Endothelial cell of umbilical vein (primary cell): ENCODE data around the gene TBX2. TPM values are rescaled to one million over a fixed set of nuclear protein-coding genes. Genes with fewer than 3 reads are reported as not detected.

ENCODE experiments used
- BruUV-seq: library from RNA; stranded (reverse); fragments of 400-500 nt; replicated peaks from 2 replicates; lab custom pipeline; 2021; lab: Mats Ljungman, UMichigan
- CTCF ChIA-PET: fragments of 300-600, 350-600 bp; sonication (Branson Sonifier 250); formaldehyde crosslinking; loops from one replicate; lab custom pipeline; 2021; ENCODE audit warnings: antibody characterized with exemption, inconsistent platforms; lab: Charles Lee
- POLR2A ChIA-PET: fragments of 300-600, 350-600 bp; sonication (Branson Sonifier 250); formaldehyde crosslinking; loops from one replicate; lab custom pipeline; 2021; ENCODE audit warnings: antibody characterized with exemption, inconsistent platforms; lab: Charles Lee
- DNase-seq: peaks from one replicate; pipeline ENCODE4 v3.0.0-alpha.2; 2011; ENCODE audit warnings: low read depth, low spot score
- FAIRE-seq: peaks from 2 replicates; lab custom pipeline; 2011; peaks lifted over from hg19 to GRCh38; lab: Jason Lieb, UNC
- H2AFZ ChIP-seq: 2 replicates; pipeline ENCODE4 v1.6.0; 2012; ENCODE audit warnings: low read depth, low read length, control low read depth, inconsistent platforms
- H3K27ac ChIP-seq: 2 replicates; pipeline ENCODE4 v1.5.1; 2011; ENCODE audit warnings: low read depth, mild to moderate bottlenecking, control low read depth, low read length, moderate library complexity; ENCODE audit not compliant: insufficient read depth
- H3K27me3 ChIP-seq, 2 experiments: 2 replicates each; pipeline versions ENCODE4 v1.6.0 to v1.6.1; 2011; ENCODE audit warnings: low read length in 2 of 2, mixed read lengths in 1 of 2; ENCODE audit not compliant: control insufficient read depth in 2 of 2, insufficient read depth in 2 of 2
- H3K36me3 ChIP-seq, 2 experiments: 2 replicates in 1 of 2; 3 replicates in 1 of 2; pipeline ENCODE4 v1.5.1; 2011; ENCODE audit warnings: low read length in 2 of 2, mild to moderate bottlenecking in 1 of 2, moderate library complexity in 1 of 2; ENCODE audit not compliant: control insufficient read depth in 2 of 2, insufficient read depth in 2 of 2; ENCODE audit errors: extremely low read depth in 1 of 2
- H3K4me1 ChIP-seq: 3 replicates; pipeline ENCODE4 v1.5.1; 2011; ENCODE audit warnings: mild to moderate bottlenecking, low read length; ENCODE audit not compliant: control insufficient read depth, insufficient read depth; ENCODE audit errors: extremely low read depth
- H3K4me2 ChIP-seq: 2 replicates; pipeline ENCODE4 v1.6.1; 2011; ENCODE audit warnings: low read length, control low read depth, mixed read lengths; ENCODE audit not compliant: insufficient read depth
- H3K4me3 ChIP-seq, 3 experiments: fragments of 200-600 bp in 1 of 3; sonication (generic), shearing (Covaris generic) in 1 of 3; replicated peaks in 1 of 3; 2 replicates each; pipeline ENCODE4 v1.5.1; 2011 to 2016; ENCODE audit warnings: control low read depth in 3 of 3, low read length in 3 of 3, mild to moderate bottlenecking in 2 of 3, inconsistent platforms in 1 of 3, low read depth in 1 of 3, moderate library complexity in 1 of 3; ENCODE audit not compliant: insufficient read depth in 1 of 3
- H3K79me2 ChIP-seq: 2 replicates; pipeline ENCODE4 v1.6.0; 2012; ENCODE audit warnings: low read length, inconsistent platforms; ENCODE audit not compliant: control insufficient read depth, insufficient read depth
- H3K9ac ChIP-seq: replicated peaks from 2 replicates; pipeline ENCODE3; 2011; ENCODE audit warnings: low read length, control low read depth; ENCODE audit not compliant: insufficient read depth; ENCODE audit errors: extremely low read depth
- H3K9me1 ChIP-seq: replicated peaks from 3 replicates; pipeline ENCODE4 v1.6.0; 2011; ENCODE audit warnings: mild to moderate bottlenecking, low read length; ENCODE audit not compliant: control insufficient read depth, insufficient read depth; ENCODE audit errors: extremely low read depth
- H3K9me3 ChIP-seq: replicated peaks from 2 replicates; pipeline ENCODE4 v1.5.1; 2012; ENCODE audit warnings: low read length, inconsistent platforms; ENCODE audit not compliant: control insufficient read depth, insufficient read depth
- H4K20me1 ChIP-seq: replicated peaks from 2 replicates; pipeline ENCODE3; 2011; ENCODE audit warnings: mild to moderate bottlenecking, low read length; ENCODE audit not compliant: control insufficient read depth, insufficient read depth; ENCODE audit errors: extremely low read depth
- EZH2 ChIP-seq: IDR thresholded peaks from 2 replicates; pipeline ENCODE4 v1.6.1; 2012; ENCODE audit warnings: borderline replicate concordance, low read depth, mild to moderate bottlenecking, moderate library complexity, low read length, inconsistent platforms; ENCODE audit not compliant: severe bottlenecking
- FOS ChIP-seq: IDR thresholded peaks from 2 replicates; pipeline ENCODE4 v1.6.1; 2011; ENCODE audit warnings: mild to moderate bottlenecking, low read length, moderate library complexity, borderline replicate concordance; ENCODE audit not compliant: insufficient read depth
- GATA2 ChIP-seq: IDR thresholded peaks from 2 replicates; pipeline ENCODE4 v1.7.0; 2011; ENCODE audit warnings: low read depth, mild to moderate bottlenecking, moderate library complexity, mixed read lengths, low read length; ENCODE audit not compliant: insufficient read length, insufficient read depth
- JUN ChIP-seq: IDR thresholded peaks from 2 replicates; pipeline ENCODE4 v1.6.1; 2011; ENCODE audit warnings: borderline replicate concordance, low read depth; ENCODE audit not compliant: insufficient read length, insufficient read depth
- MYC ChIP-seq: IDR thresholded peaks from one replicate; pipeline ENCODE4 v1.6.1; 2011; ENCODE audit warnings: mild to moderate bottlenecking, low read depth, low read length
- POLR2A ChIP-seq: IDR thresholded peaks from 2 replicates; pipeline ENCODE4 v1.6.1; 2012; ENCODE audit warnings: low read depth, mild to moderate bottlenecking, control low read depth, low read length
- POLR2AphosphoS5 ChIP-seq: IDR thresholded peaks from 2 replicates; pipeline ENCODE4 v1.6.1; 2012; ENCODE audit warnings: low read depth, mild to moderate bottlenecking, control low read depth, low read length, moderate library complexity; ENCODE audit not compliant: insufficient read depth
- dilution Hi-C: fragments of 300-500 bp; cut with MboI; formaldehyde crosslinking; loops from one replicate; pipeline ENCODE4 v1.15.0; 2019; ENCODE audit warnings: low sequenced_read_pairs; ENCODE audit not compliant: extremely low pct_ligation_motif_present
- intact Hi-C: fragments of 100-400 bp; cut with micrococcal nuclease; formaldehyde crosslinking; loops from one replicate; pipeline ENCODE4 v1.10.0; 2022
- polyA plus RNA-seq, 4 experiments: library from polyadenylated mRNA; depleted of rRNA in 3 of 4; stranded (reverse) in 3 of 4; unstranded in 1 of 4; fragments of >200 nt; gene quantifications; 2 replicates each; pipeline versions ENCODE4 v1.2.1 to v1.2.3, GENCODE V29; 2011 to 2012; ENCODE audit warnings: missing spikeins in 1 of 4
- total RNA-seq: library from RNA; stranded (reverse); gene quantifications from 2 replicates; pipeline ENCODE4 v1.2.3, GENCODE V29; 2021
- TF ChIP-seq, protein P1 (sequence below): IDR thresholded peaks from 2 replicates; pipeline ENCODE4 v1.6.1; 2011; ENCODE audit not compliant: insufficient read depth, insufficient read length
- TF ChIP-seq, protein P2 (sequence below), 2 donors: IDR thresholded peaks; 1 replicate in 1 of 2; 2 replicates in 1 of 2; pipeline ENCODE4 v1.5.1; 2011; ENCODE audit warnings: low read length in 2 of 2, mild to moderate bottlenecking in 2 of 2, moderate library complexity in 2 of 2, control low read depth in 1 of 2, inconsistent platforms in 1 of 2, low read depth in 1 of 2; ENCODE audit not compliant: insufficient read depth in 1 of 2; ENCODE audit errors: extremely low read depth in 1 of 2

The TBX2 gene
- total and polyA plus RNA-seq, 2 donors (not counting 3 experiments of a cell fraction or from before 2014, with no cell fraction given): not detected

DNA sequence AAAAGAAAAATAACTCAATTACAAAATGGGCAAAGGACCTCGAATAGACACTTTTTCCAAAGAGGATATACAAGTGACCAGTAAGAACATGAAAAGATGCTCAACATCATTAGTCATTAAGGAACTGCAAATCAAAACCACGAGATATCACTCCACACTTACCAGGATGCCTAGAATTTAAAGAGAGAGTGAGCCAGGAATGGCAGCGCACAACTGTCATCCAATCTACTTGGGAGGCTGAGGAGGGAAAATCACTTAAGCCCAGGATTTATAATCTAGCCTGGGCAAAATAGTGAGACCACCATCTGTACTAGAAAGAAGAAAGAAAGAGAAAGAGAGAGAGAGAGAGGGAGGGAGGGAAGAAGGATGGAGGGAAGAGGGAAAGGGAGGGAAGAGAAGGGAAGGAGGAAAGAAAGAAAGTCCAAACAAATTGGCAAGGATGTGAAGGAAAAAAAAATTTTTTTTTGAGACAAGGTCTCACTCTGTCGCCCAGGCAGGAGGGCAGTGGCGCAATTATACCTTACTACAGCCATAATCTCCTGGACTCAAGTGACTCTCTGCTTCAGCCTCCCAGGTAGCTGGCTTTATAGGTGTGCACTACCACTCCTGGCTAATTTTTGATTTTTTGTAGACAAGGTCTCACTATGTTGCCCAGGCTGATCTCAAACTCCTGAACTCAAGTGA is 22.6 kb downstream of the TBX2 start:
- H3K4me2 ChIP-seq: no peak overlapping the region
- no peak for TF ChIP-seq JUN
- no peak for TF ChIP-seq POLR2A
- POLR2A ChIA-PET: no interaction called here
- H3K4me1 ChIP-seq: no peaks in the 10 kb centered on the region
- no TSS peak for BruUV-seq
- FAIRE-seq: no peak
- no peak overlapping the region for H3K27ac ChIP-seq
- dilution Hi-C loops: no loop called here
- H4K20me1 ChIP-seq: no peaks in the 10 kb centered on the region
- H3K79me2 ChIP-seq: no peaks in the 10 kb centered on the region
- intact Hi-C loops: no loop called here
- H2AFZ ChIP-seq: no peak overlapping the region
- CTCF ChIA-PET: interaction anchor here (3.1 kb wide), 1 partner anchor 11 kb away, joined by 16 read pairs; no protein-coding TSS in a partner anchor
- H3K36me3 ChIP-seq: no peaks in the 10 kb centered on the region
- H3K9me3 ChIP-seq: no peaks in the 10 kb centered on the region
- DNase-seq: no peak
- no peak overlapping the region for H3K9ac ChIP-seq
- no peaks in the 10 kb centered on the region for H3K9me1 ChIP-seq
- no peak overlapping the region for H3K4me3 ChIP-seq
- peaks cover 12 to 20% of the 10 kb centered on the region in 2 experiments for H3K27me3 ChIP-seq

DNA sequence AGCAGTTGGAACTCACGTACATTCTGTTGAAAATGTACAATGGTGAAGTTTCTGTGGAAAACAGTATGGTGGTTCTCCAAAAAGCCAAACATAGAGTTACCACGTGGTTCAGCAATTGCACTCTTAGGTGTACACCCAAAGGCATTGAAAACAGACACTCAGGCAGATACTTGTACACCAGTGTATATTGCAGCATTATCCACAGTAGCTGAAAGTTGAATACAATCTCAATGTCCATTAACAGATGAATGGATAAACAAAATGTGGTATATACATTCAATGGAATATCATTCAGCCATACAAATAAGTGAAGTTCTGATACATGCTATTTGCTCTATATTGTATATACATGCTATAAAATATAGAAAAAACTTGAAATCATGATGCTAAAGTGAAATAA is 23.2 kb downstream of the TBX2 start:
- dilution Hi-C loops (no loop called here), intact Hi-C loops (no loop called here)
- no peaks in the 10 kb centered on the region for H3K4me1 ChIP-seq
- no peak overlapping the region for H3K4me2 ChIP-seq
- no peak overlapping the region for H3K9ac ChIP-seq
- ChIA-PET POLR2A (no interaction called here), CTCF (interaction anchor here (3.1 kb wide), 1 partner anchor 12 kb away, joined by 16 read pairs; no protein-coding TSS in a partner anchor)
- no peak overlapping the region for H3K27ac ChIP-seq
- no peak overlapping the region for H3K4me3 ChIP-seq
- no peaks in the 10 kb centered on the region for H4K20me1 ChIP-seq
- H3K9me3 ChIP-seq: no peaks in the 10 kb centered on the region
- H3K9me1 ChIP-seq: no peaks in the 10 kb centered on the region
- no TSS peak for BruUV-seq
- FAIRE-seq (no peak), DNase-seq (no peak)
- no peaks in the 10 kb centered on the region for H3K79me2 ChIP-seq
- peaks cover 12 to 20% of the 10 kb centered on the region in 2 experiments for H3K27me3 ChIP-seq
- H2AFZ ChIP-seq: no peak overlapping the region
- TF ChIP-seq FOS (no peak), EZH2 (no peak), MYC (no peak), POLR2AphosphoS5 (no peak), JUN (no peak), POLR2A (no peak), GATA2 (no peak)
- TF ChIP-seq, protein P1, sequence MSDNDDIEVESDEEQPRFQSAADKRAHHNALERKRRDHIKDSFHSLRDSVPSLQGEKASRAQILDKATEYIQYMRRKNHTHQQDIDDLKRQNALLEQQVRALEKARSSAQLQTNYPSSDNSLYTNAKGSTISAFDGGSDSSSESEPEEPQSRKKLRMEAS: no peak
- TF ChIP-seq, protein P2, sequence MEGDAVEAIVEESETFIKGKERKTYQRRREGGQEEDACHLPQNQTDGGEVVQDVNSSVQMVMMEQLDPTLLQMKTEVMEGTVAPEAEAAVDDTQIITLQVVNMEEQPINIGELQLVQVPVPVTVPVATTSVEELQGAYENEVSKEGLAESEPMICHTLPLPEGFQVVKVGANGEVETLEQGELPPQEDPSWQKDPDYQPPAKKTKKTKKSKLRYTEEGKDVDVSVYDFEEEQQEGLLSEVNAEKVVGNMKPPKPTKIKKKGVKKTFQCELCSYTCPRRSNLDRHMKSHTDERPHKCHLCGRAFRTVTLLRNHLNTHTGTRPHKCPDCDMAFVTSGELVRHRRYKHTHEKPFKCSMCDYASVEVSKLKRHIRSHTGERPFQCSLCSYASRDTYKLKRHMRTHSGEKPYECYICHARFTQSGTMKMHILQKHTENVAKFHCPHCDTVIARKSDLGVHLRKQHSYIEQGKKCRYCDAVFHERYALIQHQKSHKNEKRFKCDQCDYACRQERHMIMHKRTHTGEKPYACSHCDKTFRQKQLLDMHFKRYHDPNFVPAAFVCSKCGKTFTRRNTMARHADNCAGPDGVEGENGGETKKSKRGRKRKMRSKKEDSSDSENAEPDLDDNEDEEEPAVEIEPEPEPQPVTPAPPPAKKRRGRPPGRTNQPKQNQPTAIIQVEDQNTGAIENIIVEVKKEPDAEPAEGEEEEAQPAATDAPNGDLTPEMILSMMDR (IDR thresholded peaks at IDR 0.05; ENCODE audit: extremely low read depth in 1 of 2, insufficient read depth in 1 of 2, low read depth in 1 of 2, low read length in 2 of 2): no peak
- no peaks in the 10 kb centered on the region for H3K36me3 ChIP-seq
